ENCODE data around the gene WWC1.
"Not testable (repeated sequence)": the region's sequence is repeated elsewhere in the genome, so short reads cannot be mapped to it uniquely, and the experiment has no call there.

Gene WWC1

GRCh38 chr5:168334695-168335094 is 43.2 kb downstream of the WWC1 start:
- peak; percentile 12 for DNase-seq (ENCODE audit: low read depth)

- no peak for DNase-seq (ENCODE audit: low read depth)
Observed at GRCh38 chr5:168337361-168337760, 45.9 kb downstream of the WWC1 start.

GRCh38 chr5:168339109-168339771 is 47.8 kb downstream of the WWC1 start:
- DNase-seq (ENCODE audit: low read depth), result no peak

GRCh38 chr5:168339772-168340140 is 48.3 kb downstream of the WWC1 start:
- DNase-seq (ENCODE audit: low read depth), result not testable (repeated sequence)

GRCh38 chr5:168340487-168340886 is 49.0 kb downstream of the WWC1 start:
- no peak for DNase-seq (ENCODE audit: low read depth)

- DNase-seq (ENCODE audit: low read depth), result no peak
Observed at GRCh38 chr5:168341178-168341577, 49.7 kb downstream of the WWC1 start.

GRCh38 chr5:168342151-168342825 is 50.8 kb downstream of the WWC1 start:
- DNase-seq (ENCODE audit: low read depth), result no peak

- no peak for DNase-seq (ENCODE audit: low read depth)
Observed at GRCh38 chr5:168342985-168343384, 51.5 kb downstream of the WWC1 start.

GRCh38 chr5:168346417-168346816 is 55.0 kb downstream of the WWC1 start:
- DNase-seq (ENCODE audit: low read depth), result no peak

GRCh38 chr5:168347368-168348083 is 56.1 kb downstream of the WWC1 start:
- DNase-seq (ENCODE audit: low read depth), result no peak

GRCh38 chr5:168348084-168348414 is 56.6 kb downstream of the WWC1 start:
- DNase-seq (ENCODE audit: low read depth), result no peak

GRCh38 chr5:168350315-168350714 is 58.9 kb downstream of the WWC1 start:
- no peak for DNase-seq (ENCODE audit: low read depth)

GRCh38 chr5:168353216-168353957 is 61.9 kb downstream of the WWC1 start:
- DNase-seq (ENCODE audit: low read depth), result no peak

- DNase-seq (ENCODE audit: low read depth), result no peak
Observed at GRCh38 chr5:168354397-168354796, 63.0 kb downstream of the WWC1 start.

- no peak for DNase-seq (ENCODE audit: low read depth)
Observed at GRCh38 chr5:168356171-168356570, 64.7 kb downstream of the WWC1 start.

- DNase-seq (ENCODE audit: low read depth), result no peak
Observed at GRCh38 chr5:168356592-168356991, 65.1 kb downstream of the WWC1 start.

GRCh38 chr5:168357876-168358275 is 66.4 kb downstream of the WWC1 start:
- DNase-seq (ENCODE audit: low read depth), result no peak

GRCh38 chr5:168359820-168360460 is 68.5 kb downstream of the WWC1 start:
- no peak for DNase-seq (ENCODE audit: low read depth)

GRCh38 chr5:168360521-168361285 is 69.3 kb downstream of the WWC1 start:
- DNase-seq (ENCODE audit: low read depth), result no peak

GRCh38 chr5:168362097-168362885 is 70.8 kb downstream of the WWC1 start:
- DNase-seq (ENCODE audit: low read depth), result no peak
